ENCODE data around the gene FAM13C. TPM values are rescaled to one million over a fixed set of nuclear protein-coding genes. Genes with fewer than 3 reads are reported as not detected.
A peak's percentile ranks its signal among the peaks of the same experiment; 100 is the strongest.

Gene FAM13C
- total and polyA plus RNA-seq, 12 donors: 8.9 to 92.8 (median 34.1) TPM

DNA sequence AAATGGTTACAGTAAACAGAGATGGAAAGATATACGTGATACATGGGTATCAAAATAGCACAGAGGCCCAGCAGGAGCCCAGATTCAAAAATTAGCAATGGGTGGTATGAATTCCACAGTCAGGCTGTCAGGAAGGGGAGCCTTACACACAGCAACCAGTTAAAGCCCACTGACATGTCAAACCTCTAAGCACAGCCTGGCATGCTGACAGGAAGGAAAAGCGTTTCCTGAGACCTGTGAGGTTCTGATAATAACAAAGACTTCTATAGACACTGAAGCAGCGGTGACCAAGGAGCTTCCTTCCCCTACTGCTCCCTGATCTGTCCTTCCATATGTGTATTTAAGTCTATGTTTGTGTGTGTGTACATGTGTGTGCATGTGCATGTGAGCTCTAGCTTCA is 96.0 kb downstream of the FAM13C start:
- Histone ChIP-seq H3K27ac (no peak overlapping the region), H3K4me3 (no peak overlapping the region), H3K4me1 (replicated peaks in 1 of 2) (no peaks in the 10 kb centered on the region), H3K36me3 (replicated peaks in 1 of 2) (peaks cover 0 to 27% of the 10 kb centered on the region in 2 donors), H3K9me3 (replicated peaks in 1 of 3) (no peaks in the 10 kb centered on the region), H3K27me3 (no peaks in the 10 kb centered on the region)
- 63 to 78% (median 75%) methylated on average over 3 of the region's 3 CpGs for WGBS, 4 donors
- intact Hi-C loops (cut with DNase I): loop anchor here in 1 of 2 donors (10.0 kb wide), 2 partner anchors 88 to 188 kb away; no protein-coding TSS in a partner anchor
- no peak for TF ChIP-seq POLR2A (IDR thresholded peaks at IDR 0.05)
- TF ChIP-seq, protein P1, sequence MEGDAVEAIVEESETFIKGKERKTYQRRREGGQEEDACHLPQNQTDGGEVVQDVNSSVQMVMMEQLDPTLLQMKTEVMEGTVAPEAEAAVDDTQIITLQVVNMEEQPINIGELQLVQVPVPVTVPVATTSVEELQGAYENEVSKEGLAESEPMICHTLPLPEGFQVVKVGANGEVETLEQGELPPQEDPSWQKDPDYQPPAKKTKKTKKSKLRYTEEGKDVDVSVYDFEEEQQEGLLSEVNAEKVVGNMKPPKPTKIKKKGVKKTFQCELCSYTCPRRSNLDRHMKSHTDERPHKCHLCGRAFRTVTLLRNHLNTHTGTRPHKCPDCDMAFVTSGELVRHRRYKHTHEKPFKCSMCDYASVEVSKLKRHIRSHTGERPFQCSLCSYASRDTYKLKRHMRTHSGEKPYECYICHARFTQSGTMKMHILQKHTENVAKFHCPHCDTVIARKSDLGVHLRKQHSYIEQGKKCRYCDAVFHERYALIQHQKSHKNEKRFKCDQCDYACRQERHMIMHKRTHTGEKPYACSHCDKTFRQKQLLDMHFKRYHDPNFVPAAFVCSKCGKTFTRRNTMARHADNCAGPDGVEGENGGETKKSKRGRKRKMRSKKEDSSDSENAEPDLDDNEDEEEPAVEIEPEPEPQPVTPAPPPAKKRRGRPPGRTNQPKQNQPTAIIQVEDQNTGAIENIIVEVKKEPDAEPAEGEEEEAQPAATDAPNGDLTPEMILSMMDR (IDR thresholded peaks at IDR 0.05): no peak
- peak in 3 of 7 donors; percentile 26 to 68 (median 27) for DNase-seq

DNA sequence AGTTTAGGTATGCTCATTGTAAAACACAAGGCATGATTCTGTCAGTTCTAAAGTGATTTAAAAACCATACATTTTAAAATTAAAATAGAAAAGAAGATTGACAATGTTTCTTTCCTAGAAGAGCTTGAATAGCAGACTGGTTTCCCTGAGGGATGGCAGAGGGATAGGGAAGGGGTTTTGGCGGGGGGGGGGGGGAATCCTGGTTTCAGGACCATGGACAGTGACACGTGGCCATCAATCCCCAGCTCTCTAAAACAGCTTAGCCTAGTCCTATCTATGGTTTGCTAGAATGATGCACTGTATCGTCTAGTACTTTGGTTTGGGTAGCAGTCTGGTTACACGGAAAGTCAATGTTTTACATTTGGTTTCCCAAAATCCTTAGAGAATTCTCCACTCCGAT is 97.2 kb downstream of the FAM13C start:
- H3K27me3 ChIP-seq: no peaks in the 10 kb centered on the region
- no peak for TF ChIP-seq POLR2A (IDR thresholded peaks at IDR 0.05)
- TF ChIP-seq, protein P1 (IDR thresholded peaks at IDR 0.05): no peak
- no peak for DNase-seq
- no peaks in the 10 kb centered on the region for H3K9me3 ChIP-seq (replicated peaks in 1 of 3)
- H3K4me1 ChIP-seq (replicated peaks in 1 of 2): no peaks in the 10 kb centered on the region
- H3K27ac ChIP-seq: no peak overlapping the region
- WGBS, 4 donors: 56 to 71% (median 60%) methylated on average over 4 to 5 of the region's 5 CpGs
- intact Hi-C loops (cut with DNase I): loop anchor here in 1 of 2 donors (10.0 kb wide), 2 partner anchors 90 to 190 kb away; no protein-coding TSS in a partner anchor
- H3K36me3 ChIP-seq (replicated peaks in 1 of 2): peaks cover 0 to 27% of the 10 kb centered on the region in 2 donors
- no peak overlapping the region for H3K4me3 ChIP-seq

- intact Hi-C loops (cut with DNase I): loop anchor here in 1 of 2 donors (10.0 kb wide), 1 partner anchor 96 kb away; no protein-coding TSS in a partner anchor
- peaks cover 0 to 9% of the 10 kb centered on the region in 2 donors for H3K4me1 ChIP-seq (replicated peaks in 1 of 2)
- no peaks in the 10 kb centered on the region for H3K9me3 ChIP-seq (replicated peaks in 1 of 3)
- 95 to 100% (median 98%) methylated on average over 1 of the region's 1 CpG for WGBS, 4 donors
- no peak for DNase-seq
- H3K4me3 ChIP-seq: no peak overlapping the region
- no peaks in the 10 kb centered on the region for H3K27me3 ChIP-seq
- peaks cover 0 to 7% of the 10 kb centered on the region in 2 donors for H3K36me3 ChIP-seq (replicated peaks in 1 of 2)
- no peak overlapping the region for H3K27ac ChIP-seq
- TF ChIP-seq, protein P1 (IDR thresholded peaks at IDR 0.05): no peak
- TF ChIP-seq POLR2A (IDR thresholded peaks at IDR 0.05): no peak
These were observed 103.5 kb downstream of the FAM13C start for GRCh38 chr10:59258890-59259289.

GRCh38 chr10:59257224-59257623 is 105.1 kb downstream of the FAM13C start:
- H3K27me3 ChIP-seq: no peaks in the 10 kb centered on the region
- H3K9me3 ChIP-seq (replicated peaks in 1 of 3): no peaks in the 10 kb centered on the region
- H3K4me3 ChIP-seq: no peak overlapping the region
- peaks cover 0 to 13% of the 10 kb centered on the region in 2 donors for H3K36me3 ChIP-seq (replicated peaks in 1 of 2)
- intact Hi-C loops (cut with DNase I): loop anchor here in 1 of 2 donors (10.0 kb wide), 1 partner anchor 98 kb away; no protein-coding TSS in a partner anchor
- DNase-seq: no peak
- 85 to 100% (median 91%) methylated on average over 1 of the region's 1 CpG for WGBS, 4 donors
- H3K27ac ChIP-seq: no peak overlapping the region
- TF ChIP-seq, protein P1 (IDR thresholded peaks at IDR 0.05): no peak
- no peak for TF ChIP-seq POLR2A (IDR thresholded peaks at IDR 0.05)
- H3K4me1 ChIP-seq (replicated peaks in 1 of 2): peaks cover 0 to 9% of the 10 kb centered on the region in 2 donors
